HG02759 (cell line): Measurements from ENCODE around the gene SLC12A5.
"Not testable (repeated sequence)": the region's sequence is repeated elsewhere in the genome, so short reads cannot be mapped to it uniquely, and the experiment has no call there.

Source experiments
- ATAC-seq: cut with Tn5 transposase; IDR thresholded peaks from one replicate; pipeline ENCODE4 v1.9.1; 2021; ENCODE audit warnings: mild to moderate bottlenecking, moderate library complexity; ENCODE audit not compliant: unreplicated experiment

Gene SLC12A5

GRCh38 chr20:46073443-46073842 lies 44.4 kb downstream of the SLC12A5 start:
- ATAC-seq = no peak

DNA sequence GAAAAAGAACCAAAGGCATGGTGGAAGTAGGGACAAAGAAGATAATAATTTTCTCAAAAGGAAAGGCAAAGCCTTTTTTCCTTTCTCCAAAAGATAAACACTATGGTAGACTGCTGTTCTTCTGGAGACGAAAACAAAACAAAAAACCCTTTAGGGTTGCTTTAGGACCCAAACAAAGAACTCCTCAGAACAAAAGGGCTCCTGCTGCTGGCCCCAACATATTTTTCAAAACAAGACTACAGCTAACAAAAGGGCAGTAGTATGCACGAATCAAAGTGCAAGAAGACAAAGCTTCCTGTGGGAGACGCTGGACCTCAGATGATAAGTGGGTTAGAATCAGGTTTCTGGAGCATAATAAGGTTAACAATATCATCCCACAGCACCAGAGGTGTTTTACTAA lies 45.0 kb downstream of the SLC12A5 start:
- no peak for ATAC-seq

GRCh38 chr20:46076806-46077205 lies 47.8 kb downstream of the SLC12A5 start:
- no peak for ATAC-seq

DNA sequence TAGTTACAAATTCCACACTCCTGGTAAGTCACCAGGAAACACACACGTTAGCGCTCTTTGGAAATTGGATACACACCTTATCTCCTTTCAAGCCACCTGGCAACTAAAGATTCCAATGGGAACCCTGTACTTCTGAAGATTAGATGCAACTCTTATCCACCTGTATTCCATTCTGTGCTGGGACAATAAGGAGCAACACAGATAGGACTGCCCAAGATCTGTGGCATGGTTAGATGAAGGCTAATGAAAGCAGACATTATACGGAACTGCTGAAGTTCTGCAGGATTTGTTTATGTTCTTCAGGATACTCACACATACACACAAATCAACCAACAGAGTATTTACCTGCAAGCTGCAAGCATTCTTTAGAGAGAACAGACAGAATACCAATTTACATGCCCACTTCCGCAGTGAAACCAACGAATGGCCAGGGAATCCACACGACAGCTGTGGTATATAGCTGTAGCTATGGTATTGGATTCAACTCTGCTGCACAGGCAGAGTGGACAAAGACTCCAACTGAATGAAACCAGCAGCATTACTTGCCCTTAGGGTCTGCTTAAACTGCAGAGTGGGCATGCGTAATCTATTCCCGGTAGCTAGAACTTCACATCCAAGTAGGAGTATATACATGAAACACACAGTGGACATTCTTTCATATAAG lies 48.8 kb downstream of the SLC12A5 start:
- no peak for ATAC-seq

DNA sequence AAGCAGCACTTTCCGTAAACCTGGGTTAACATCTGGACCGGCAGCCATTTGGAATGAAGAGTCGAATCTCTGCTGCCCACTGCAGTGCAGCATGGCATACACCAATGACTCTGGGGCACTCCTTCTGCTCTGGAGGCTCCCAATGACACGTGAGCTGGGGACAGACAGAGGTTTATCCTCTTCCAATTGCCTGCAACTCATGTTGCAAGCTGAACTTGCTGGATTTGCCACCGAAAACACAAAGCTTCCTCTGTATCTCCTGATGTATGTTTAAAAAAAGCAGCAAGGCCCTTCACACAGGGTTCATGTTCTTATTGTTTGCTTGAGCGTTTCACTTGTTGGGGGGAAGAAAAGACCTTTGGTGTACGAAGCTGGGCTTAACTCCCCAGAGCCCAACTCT lies 49.9 kb downstream of the SLC12A5 start:
- ATAC-seq = no peak

- no peak for ATAC-seq
Observed at GRCh38 chr20:46081074-46081473, 52.1 kb downstream of the SLC12A5 start.

- no peak for ATAC-seq
Observed at GRCh38 chr20:46083101-46083500, 54.1 kb downstream of the SLC12A5 start.

GRCh38 chr20:46083531-46084061 lies 54.6 kb downstream of the SLC12A5 start:
- no peak for ATAC-seq

- ATAC-seq = no peak
Observed at GRCh38 chr20:46084805-46085178, 55.8 kb downstream of the SLC12A5 start.

GRCh38 chr20:46085179-46085851 lies 56.3 kb downstream of the SLC12A5 start:
- ATAC-seq = no peak

DNA sequence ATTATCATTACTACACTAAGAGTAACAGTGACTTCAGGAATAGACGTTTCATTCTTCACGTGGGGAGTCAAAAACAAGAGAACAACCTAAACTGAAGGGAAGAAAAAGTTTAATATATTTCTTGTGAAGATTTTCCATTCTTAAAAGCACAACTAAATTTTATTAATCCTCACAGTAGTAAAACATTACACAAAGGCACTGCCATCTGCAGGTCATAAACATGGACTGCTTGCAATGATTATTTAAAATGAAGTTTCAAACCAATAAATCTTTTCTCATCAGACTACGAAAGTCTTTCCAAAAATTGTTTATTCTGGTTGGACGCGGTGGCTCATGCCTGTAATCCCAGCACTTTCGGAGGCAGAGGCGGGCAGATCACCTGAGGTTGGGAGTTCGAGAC lies 58.1 kb downstream of the SLC12A5 start:
- no peak for ATAC-seq

GRCh38 chr20:46088409-46089166 lies 59.6 kb downstream of the SLC12A5 start:
- ATAC-seq = no peak

GRCh38 chr20:46089167-46089416 lies 60.1 kb downstream of the SLC12A5 start:
- ATAC-seq = peak; percentile 34

DNA sequence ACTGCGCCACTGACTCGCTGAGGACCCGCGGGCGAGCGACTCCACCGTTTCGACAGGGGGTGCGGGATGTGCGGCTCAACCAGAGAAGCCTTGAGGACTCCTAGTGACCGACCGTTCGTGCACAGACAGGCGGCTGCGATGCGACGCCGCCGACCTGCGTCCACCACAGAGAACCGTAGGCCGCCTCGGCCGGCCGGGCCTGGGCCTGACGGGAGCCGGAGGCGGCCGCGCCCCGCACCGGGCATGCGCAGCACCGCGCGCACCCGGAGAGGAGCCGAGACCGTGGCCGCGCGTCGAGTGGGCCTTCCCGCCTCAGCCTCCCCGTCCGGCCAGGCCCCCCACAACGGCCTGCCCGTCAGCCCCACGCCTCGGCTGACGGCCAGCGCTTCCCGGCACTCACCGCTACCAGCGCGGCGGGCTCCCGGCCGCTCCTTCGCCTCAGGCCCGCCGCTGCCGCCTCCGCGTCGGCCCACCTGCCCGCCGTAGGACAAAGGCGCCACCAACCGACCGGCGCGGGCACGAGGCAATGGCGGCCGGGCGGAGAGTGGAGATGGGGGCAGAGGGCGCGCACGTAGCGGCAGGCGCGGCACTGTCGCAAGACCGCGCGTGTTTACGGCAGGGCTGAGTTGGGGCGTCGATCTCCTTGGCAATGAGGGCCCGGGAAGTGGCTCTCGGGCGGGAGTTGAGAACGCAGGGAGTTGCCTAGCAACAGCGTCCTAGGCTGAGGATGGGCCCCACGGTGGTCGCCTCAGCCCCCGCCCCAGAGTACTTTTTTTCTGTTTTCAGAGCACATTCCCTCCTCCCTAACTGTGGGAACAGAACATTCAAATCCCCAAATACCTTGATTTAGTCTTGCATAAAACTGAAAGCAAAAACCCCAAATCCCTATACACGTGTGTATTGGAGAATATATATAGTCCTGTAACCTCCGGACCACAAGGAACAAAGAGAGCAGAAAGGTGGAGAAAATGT lies 60.7 kb downstream of the SLC12A5 start, which contains the start of gene NCOA5:
NCOA5 (minus strand) TSS at position 546 of the 972 bp plus-strand sequence. CDS start 10,538 bp downstream, outside the sequence.
- peak; percentile 88 for ATAC-seq

DNA sequence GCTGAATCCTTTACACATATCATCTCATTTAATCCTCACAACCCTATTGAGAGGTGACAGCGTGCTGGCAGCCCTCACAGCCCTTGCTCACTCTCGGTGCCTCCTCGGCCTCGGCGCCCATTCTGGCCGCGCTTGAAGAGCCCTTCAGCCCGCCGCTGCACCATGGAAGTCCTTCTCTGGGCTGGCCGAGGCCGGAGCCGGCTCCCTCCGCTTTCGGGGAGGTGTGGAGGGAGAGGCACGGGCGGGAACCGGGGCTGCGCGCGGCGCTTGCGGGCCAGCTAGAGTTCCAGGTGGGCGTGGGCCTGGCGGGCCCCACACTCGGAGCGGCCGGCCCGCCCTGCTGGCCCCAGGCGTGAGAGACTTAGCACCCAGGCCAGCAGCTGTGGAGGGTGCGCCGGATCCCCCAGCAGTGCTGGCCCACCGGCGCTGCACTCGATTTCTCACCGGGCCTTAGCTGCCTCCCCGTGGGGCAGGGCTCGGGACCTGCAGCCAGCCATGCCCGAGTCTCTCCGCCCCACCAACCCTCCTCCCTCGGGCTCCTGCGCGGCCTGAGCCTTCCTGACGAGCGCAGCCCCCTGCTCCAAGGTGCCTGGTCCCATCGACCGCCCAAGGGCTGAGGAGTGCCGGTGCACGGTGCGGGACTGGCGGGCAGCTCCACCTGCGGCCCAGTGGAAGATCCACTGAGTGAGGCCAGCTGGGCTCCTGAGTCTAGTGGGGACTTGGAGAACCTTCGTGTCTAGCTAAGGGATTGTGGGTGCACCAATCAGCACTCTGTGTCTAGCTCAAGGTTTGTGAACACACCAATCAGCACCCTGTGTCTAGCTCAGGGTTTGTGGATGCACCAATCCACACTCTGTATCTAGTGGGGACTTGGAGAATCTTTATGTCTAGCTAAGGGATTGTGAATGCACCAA lies 62.9 kb downstream of the SLC12A5 start:
- ATAC-seq = not testable (repeated sequence)

DNA sequence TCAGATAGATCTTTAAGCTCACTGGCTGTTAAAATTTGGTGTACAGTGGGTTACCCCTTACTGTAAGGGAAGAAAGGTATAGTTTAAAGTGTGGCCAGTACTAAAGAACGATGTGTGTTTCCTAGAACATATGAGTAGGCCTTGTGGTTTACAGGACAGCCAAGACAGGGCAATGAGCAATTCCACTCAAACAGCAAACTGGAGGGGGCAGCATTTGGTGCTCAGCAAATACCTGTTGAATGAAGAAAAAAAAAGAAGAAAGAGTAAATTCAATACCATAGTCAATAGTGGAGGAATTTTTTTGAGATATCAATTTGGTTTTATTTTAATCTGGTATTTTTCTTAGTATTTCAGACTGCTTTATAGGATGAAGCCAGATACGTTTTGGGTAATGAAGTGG lies 64.5 kb downstream of the SLC12A5 start:
- no peak for ATAC-seq

- no peak for ATAC-seq
Observed at GRCh38 chr20:46099491-46100287, 70.7 kb downstream of the SLC12A5 start.

GRCh38 chr20:46100444-46100843 lies 71.4 kb downstream of the SLC12A5 start:
- ATAC-seq = not testable (repeated sequence)

DNA sequence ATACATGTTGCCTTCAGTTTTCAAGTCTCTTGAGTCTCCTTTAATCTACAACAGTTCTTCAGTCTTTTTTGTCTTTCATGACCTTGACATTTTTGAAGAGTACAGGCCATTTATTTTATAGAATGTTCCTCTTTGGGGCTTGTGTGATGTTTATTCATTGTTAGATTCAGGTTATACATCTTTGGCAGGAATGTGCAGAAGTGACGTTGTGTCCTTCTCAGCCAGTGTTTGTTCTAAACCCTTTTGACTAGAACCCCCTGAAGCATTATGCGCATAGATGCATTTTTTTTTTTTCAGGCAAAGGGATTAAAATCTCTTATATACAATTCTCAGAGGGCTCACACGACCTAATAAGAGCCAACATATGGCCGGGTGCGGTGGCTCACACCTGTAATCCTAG lies 72.0 kb downstream of the SLC12A5 start:
- no peak for ATAC-seq
